Astrocyte of the spinal cord (primary cell): ENCODE data around the gene MAB21L1.

Experiments used
- DNase-seq: peaks from one replicate; pipeline ENCODE4 v3.0.0; 2011; ENCODE audit warnings: low read depth, low spot score
- H3K4me3 ChIP-seq: 2 replicates; pipeline ENCODE4 v1.5.1; 2011; ENCODE audit warnings: low read depth, mild to moderate bottlenecking, low read length, moderate library complexity
- in situ Hi-C: cut with HindIII; loops from 2 replicates; pipeline ENCODE4 v1.10.0; 2017; ENCODE audit warnings: low sequenced_read_pairs
- TF ChIP-seq, protein P1 (sequence below): IDR thresholded peaks from 2 replicates; pipeline ENCODE4 v1.5.1; 2012; ENCODE audit warnings: low read depth, mild to moderate bottlenecking, low read length, inconsistent platforms

Gene MAB21L1

DNA sequence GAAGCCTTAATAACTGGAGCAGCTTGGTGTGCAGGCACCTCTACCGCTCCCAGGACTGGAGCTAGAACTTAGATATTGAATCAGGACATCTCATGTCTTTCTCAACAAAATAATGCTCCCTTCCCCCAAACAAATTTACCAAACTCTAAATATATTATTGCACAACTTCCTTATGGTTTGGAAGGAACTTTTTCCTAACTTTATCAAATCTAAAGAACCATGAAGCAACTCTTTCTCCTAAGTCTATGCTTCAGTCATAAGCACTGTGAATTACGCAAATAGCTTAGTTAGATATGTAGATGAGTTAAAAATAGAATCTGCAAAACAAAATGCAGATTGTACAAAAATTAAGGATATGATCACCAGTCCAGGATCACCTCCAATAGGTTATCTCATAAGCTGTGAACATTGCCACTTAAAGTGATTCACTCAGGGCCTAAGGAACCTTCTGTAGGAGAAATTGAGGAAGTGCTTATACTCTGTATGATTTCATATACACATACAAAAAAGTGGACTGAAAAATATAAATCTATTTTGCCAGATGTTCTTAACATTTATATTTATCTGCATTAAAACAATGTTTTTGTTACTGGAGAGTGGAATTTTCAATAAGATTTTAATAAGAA, 20.4 kb upstream of the MAB21L1 start:
- TF ChIP-seq, protein P1, sequence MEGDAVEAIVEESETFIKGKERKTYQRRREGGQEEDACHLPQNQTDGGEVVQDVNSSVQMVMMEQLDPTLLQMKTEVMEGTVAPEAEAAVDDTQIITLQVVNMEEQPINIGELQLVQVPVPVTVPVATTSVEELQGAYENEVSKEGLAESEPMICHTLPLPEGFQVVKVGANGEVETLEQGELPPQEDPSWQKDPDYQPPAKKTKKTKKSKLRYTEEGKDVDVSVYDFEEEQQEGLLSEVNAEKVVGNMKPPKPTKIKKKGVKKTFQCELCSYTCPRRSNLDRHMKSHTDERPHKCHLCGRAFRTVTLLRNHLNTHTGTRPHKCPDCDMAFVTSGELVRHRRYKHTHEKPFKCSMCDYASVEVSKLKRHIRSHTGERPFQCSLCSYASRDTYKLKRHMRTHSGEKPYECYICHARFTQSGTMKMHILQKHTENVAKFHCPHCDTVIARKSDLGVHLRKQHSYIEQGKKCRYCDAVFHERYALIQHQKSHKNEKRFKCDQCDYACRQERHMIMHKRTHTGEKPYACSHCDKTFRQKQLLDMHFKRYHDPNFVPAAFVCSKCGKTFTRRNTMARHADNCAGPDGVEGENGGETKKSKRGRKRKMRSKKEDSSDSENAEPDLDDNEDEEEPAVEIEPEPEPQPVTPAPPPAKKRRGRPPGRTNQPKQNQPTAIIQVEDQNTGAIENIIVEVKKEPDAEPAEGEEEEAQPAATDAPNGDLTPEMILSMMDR = no peak
- H3K4me3 ChIP-seq = no peak overlapping the region
- DNase-seq = no peak
- in situ Hi-C loops = no loop called here

DNA sequence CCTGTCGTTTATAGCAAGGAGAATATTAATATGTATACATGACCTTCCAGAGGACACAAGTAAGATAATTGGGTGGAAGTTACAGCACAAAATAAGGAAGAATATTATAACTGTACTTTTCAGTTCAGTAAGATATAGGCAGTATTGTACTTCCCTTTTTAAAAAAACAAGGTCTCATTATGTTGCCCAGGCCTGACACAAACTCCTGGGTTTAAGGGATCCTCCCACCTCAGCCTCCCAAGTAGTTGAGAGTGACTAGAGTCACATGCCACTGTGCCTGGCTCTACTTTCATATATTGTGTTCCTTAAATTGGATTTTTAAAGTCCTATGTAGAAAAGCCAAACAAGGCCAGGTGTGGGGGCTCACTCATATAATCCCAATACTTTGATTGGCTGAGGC, 19.5 kb upstream of the MAB21L1 start:
- in situ Hi-C loops = no loop called here
- DNase-seq = no peak
- H3K4me3 ChIP-seq = no peak overlapping the region
- TF ChIP-seq, protein P1 = no peak

GRCh38 chr13:35489050-35489449, 12.6 kb upstream of the MAB21L1 start:
- in situ Hi-C loops = no loop called here
- TF ChIP-seq, protein P1 = no peak
- H3K4me3 ChIP-seq = no peak overlapping the region
- DNase-seq = no peak

GRCh38 chr13:35485424-35485823, 8.9 kb upstream of the MAB21L1 start:
- in situ Hi-C loops = no loop called here
- DNase-seq = no peak
- TF ChIP-seq, protein P1 = no peak
- H3K4me3 ChIP-seq = no peak overlapping the region

- no peak for DNase-seq
- TF ChIP-seq, protein P1 = no peak
- H3K4me3 ChIP-seq = no peak overlapping the region
- in situ Hi-C loops = no loop called here
These were observed 7.9 kb upstream of the MAB21L1 start for GRCh38 chr13:35484384-35484783.

DNA sequence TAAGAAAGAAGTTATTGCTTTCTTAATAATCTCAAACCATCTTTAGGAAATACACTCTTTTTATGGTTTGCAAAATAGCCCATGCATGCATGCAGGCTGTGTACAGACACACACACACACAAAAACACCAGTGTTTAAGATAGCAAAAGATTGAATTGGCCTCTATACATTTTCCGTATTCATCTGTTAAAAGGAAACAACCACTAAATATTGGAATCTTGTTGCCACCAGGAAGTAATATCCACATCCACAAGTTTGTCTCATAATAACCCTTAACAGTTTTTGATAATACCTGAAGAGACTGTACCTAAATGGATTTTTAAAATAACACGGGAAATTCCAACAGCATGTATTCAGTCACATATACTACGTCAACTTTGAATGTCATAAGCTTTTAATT, 7.3 kb upstream of the MAB21L1 start:
- no peak overlapping the region for H3K4me3 ChIP-seq
- TF ChIP-seq, protein P1 = no peak
- DNase-seq = no peak
- in situ Hi-C loops = no loop called here
